ACC112 (cell line): ENCODE measurements around the gene CITED2.
"Not testable (repeated sequence)": the region's sequence is repeated elsewhere in the genome, so short reads cannot be mapped to it uniquely, and the experiment has no call there.

Source experiments
- H2AFZ ChIP-seq: fragments of 200-600 bp; sonication (generic); one replicate; pipeline ENCODE4 v1.6.0; 2017; ENCODE audit warnings: antibody characterized with exemption, low read length; ENCODE audit not compliant: unreplicated experiment
- H3K27ac ChIP-seq: fragments of 200-600 bp; sonication (generic); 2 replicates; pipeline ENCODE4 v1.5.1; 2014; ENCODE audit warnings: low read depth, mild to moderate bottlenecking, antibody characterized with exemption, low read length, moderate library complexity
- H3K27me3 ChIP-seq: fragments of 200-600 bp; sonication (generic); 2 replicates; pipeline ENCODE4 v1.6.1; 2014; ENCODE audit warnings: mild to moderate bottlenecking, antibody characterized with exemption, low read length, moderate library complexity, mixed read lengths; ENCODE audit not compliant: insufficient read depth
- H3K36me3 ChIP-seq: fragments of 200-600 bp; sonication (generic); 2 replicates; pipeline ENCODE4 v1.6.1; 2016; ENCODE audit warnings: mild to moderate bottlenecking, antibody characterized with exemption, low read length, moderate library complexity, mixed read lengths; ENCODE audit not compliant: insufficient read depth
- H3K4me1 ChIP-seq: fragments of 200-600 bp; sonication (generic); one replicate; pipeline ENCODE4 v1.6.1; 2016; ENCODE audit warnings: low read length, mixed read lengths; ENCODE audit not compliant: insufficient read depth, unreplicated experiment, control insufficient read depth
- H3K4me3 ChIP-seq: fragments of 200-600 bp; sonication (generic); 2 replicates; pipeline ENCODE4 v1.5.1; 2014; ENCODE audit warnings: mild to moderate bottlenecking, low read depth, low read length
- H3K79me2 ChIP-seq: fragments of 200-600 bp; sonication (generic); one replicate; pipeline ENCODE4 v1.6.0; 2016; ENCODE audit warnings: low read length; ENCODE audit not compliant: control insufficient read depth, unreplicated experiment, insufficient read depth

The CITED2 gene

GRCh38 chr6:139374357-139375225, at the start of gene CITED2:
CITED2 (minus strand) TSS chr6:139374648; CDS start chr6:139373944, 704 bp downstream.
- Histone ChIP-seq H3K36me3 (peaks cover 24% of the 10 kb centered on the region), H3K27ac (peak within 1 kb of the TSS; percentile 90), H3K27me3 (no peaks in the 10 kb centered on the region), H3K4me3 (peak within 1 kb of the TSS; percentile 94), H3K79me2 (peaks cover 32% of the 10 kb centered on the region), H3K4me1 (peaks cover 35% of the 10 kb centered on the region), H2AFZ (peak within 1 kb of the TSS; percentile 94)

- Histone ChIP-seq H2AFZ (no peak overlapping the region), H3K36me3 (no peaks in the 10 kb centered on the region), H3K4me3 (no peak overlapping the region), H3K27me3 (no peaks in the 10 kb centered on the region), H3K79me2 (no peaks in the 10 kb centered on the region), H3K4me1 (no peaks in the 10 kb centered on the region), H3K27ac (no peak overlapping the region)
These were observed 48.7 kb upstream of the CITED2 start for GRCh38 chr6:139423037-139423703.

- Histone ChIP-seq H3K27ac (no peak overlapping the region), H2AFZ (no peak overlapping the region), H3K36me3 (no peaks in the 10 kb centered on the region), H3K4me3 (no peak overlapping the region), H3K79me2 (no peaks in the 10 kb centered on the region), H3K27me3 (no peaks in the 10 kb centered on the region), H3K4me1 (no peaks in the 10 kb centered on the region)
These were observed 47.9 kb upstream of the CITED2 start for GRCh38 chr6:139422105-139423036.

GRCh38 chr6:139418481-139419132, 44.2 kb upstream of the CITED2 start:
- Histone ChIP-seq H3K27me3 (no peaks in the 10 kb centered on the region), H3K27ac (no peak overlapping the region), H3K79me2 (no peaks in the 10 kb centered on the region), H3K36me3 (no peaks in the 10 kb centered on the region), H3K4me3 (no peak overlapping the region), H2AFZ (no peak overlapping the region), H3K4me1 (peaks cover 6% of the 10 kb centered on the region)

GRCh38 chr6:139416146-139416545, 41.7 kb upstream of the CITED2 start:
- H3K27me3 ChIP-seq, result no peaks in the 10 kb centered on the region
- H3K27ac ChIP-seq, result no peak overlapping the region
- no peaks in the 10 kb centered on the region for H3K36me3 ChIP-seq
- H2AFZ ChIP-seq, result no peak overlapping the region
- no peak overlapping the region for H3K4me3 ChIP-seq
- no peaks in the 10 kb centered on the region for H3K79me2 ChIP-seq
- H3K4me1 ChIP-seq, result peaks cover 6% of the 10 kb centered on the region

GRCh38 chr6:139415365-139415764, 40.9 kb upstream of the CITED2 start:
- Histone ChIP-seq H3K4me3 (no peak overlapping the region), H3K27ac (no peak overlapping the region), H2AFZ (no peak overlapping the region), H3K27me3 (no peaks in the 10 kb centered on the region), H3K36me3 (no peaks in the 10 kb centered on the region), H3K4me1 (peaks cover 6% of the 10 kb centered on the region), H3K79me2 (no peaks in the 10 kb centered on the region)

GRCh38 chr6:139412103-139412502, 37.7 kb upstream of the CITED2 start:
- H3K4me1 ChIP-seq, result peaks cover 27% of the 10 kb centered on the region
- H2AFZ ChIP-seq, H3K27me3 ChIP-seq, H3K79me2 ChIP-seq, H3K27ac ChIP-seq, H3K36me3 ChIP-seq, H3K4me3 ChIP-seq: not testable (repeated sequence)

GRCh38 chr6:139409026-139409425, 34.6 kb upstream of the CITED2 start:
- Histone ChIP-seq H3K36me3 (no peaks in the 10 kb centered on the region), H3K4me3 (no peak overlapping the region), H2AFZ (no peak overlapping the region), H3K27me3 (no peaks in the 10 kb centered on the region), H3K4me1 (peaks cover 22% of the 10 kb centered on the region), H3K79me2 (no peaks in the 10 kb centered on the region), H3K27ac (peak overlapping the region; percentile 68)

GRCh38 chr6:139407718-139408222, 33.3 kb upstream of the CITED2 start:
- H3K36me3 ChIP-seq, result no peaks in the 10 kb centered on the region
- peak overlapping the region; percentile 68 for H3K27ac ChIP-seq
- peak overlapping the region; percentile 32; the same call in 1 of the 2 replicates for H3K4me3 ChIP-seq
- H3K79me2 ChIP-seq, result no peaks in the 10 kb centered on the region
- H3K4me1 ChIP-seq, result peaks cover 30% of the 10 kb centered on the region
- H3K27me3 ChIP-seq, result no peaks in the 10 kb centered on the region
- peak overlapping the region; percentile 37 for H2AFZ ChIP-seq
